A549 treated with GW870086 at 1 μM for 4 hours (cell line): ENCODE results near the gene POLA1. TPM values are rescaled to one million over a fixed set of nuclear protein-coding genes. Genes with fewer than 3 reads are reported as not detected.

Experiments used
- total RNA-seq: library from RNA; stranded (reverse); fragments of 200-300 nt; extraction: Qiagen RNA extraction; gene quantifications from 5 replicates; pipeline ENCODE4 v1.2.3, GENCODE V29; 2022; ENCODE audit warnings: low read depth

Gene POLA1, protein sequence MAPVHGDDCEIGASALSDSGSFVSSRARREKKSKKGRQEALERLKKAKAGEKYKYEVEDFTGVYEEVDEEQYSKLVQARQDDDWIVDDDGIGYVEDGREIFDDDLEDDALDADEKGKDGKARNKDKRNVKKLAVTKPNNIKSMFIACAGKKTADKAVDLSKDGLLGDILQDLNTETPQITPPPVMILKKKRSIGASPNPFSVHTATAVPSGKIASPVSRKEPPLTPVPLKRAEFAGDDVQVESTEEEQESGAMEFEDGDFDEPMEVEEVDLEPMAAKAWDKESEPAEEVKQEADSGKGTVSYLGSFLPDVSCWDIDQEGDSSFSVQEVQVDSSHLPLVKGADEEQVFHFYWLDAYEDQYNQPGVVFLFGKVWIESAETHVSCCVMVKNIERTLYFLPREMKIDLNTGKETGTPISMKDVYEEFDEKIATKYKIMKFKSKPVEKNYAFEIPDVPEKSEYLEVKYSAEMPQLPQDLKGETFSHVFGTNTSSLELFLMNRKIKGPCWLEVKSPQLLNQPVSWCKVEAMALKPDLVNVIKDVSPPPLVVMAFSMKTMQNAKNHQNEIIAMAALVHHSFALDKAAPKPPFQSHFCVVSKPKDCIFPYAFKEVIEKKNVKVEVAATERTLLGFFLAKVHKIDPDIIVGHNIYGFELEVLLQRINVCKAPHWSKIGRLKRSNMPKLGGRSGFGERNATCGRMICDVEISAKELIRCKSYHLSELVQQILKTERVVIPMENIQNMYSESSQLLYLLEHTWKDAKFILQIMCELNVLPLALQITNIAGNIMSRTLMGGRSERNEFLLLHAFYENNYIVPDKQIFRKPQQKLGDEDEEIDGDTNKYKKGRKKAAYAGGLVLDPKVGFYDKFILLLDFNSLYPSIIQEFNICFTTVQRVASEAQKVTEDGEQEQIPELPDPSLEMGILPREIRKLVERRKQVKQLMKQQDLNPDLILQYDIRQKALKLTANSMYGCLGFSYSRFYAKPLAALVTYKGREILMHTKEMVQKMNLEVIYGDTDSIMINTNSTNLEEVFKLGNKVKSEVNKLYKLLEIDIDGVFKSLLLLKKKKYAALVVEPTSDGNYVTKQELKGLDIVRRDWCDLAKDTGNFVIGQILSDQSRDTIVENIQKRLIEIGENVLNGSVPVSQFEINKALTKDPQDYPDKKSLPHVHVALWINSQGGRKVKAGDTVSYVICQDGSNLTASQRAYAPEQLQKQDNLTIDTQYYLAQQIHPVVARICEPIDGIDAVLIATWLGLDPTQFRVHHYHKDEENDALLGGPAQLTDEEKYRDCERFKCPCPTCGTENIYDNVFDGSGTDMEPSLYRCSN (N-terminal part only)
- 9.9 to 12.3 TPM (median 10.7 TPM) in 5 replicates for total RNA-seq

GRCh38 chrX:24693453-24694202, at the start of gene POLA1:
POLA1 (plus strand) TSS chrX:24693918; CDS start chrX:24693962, 44 bp downstream.

DNA sequence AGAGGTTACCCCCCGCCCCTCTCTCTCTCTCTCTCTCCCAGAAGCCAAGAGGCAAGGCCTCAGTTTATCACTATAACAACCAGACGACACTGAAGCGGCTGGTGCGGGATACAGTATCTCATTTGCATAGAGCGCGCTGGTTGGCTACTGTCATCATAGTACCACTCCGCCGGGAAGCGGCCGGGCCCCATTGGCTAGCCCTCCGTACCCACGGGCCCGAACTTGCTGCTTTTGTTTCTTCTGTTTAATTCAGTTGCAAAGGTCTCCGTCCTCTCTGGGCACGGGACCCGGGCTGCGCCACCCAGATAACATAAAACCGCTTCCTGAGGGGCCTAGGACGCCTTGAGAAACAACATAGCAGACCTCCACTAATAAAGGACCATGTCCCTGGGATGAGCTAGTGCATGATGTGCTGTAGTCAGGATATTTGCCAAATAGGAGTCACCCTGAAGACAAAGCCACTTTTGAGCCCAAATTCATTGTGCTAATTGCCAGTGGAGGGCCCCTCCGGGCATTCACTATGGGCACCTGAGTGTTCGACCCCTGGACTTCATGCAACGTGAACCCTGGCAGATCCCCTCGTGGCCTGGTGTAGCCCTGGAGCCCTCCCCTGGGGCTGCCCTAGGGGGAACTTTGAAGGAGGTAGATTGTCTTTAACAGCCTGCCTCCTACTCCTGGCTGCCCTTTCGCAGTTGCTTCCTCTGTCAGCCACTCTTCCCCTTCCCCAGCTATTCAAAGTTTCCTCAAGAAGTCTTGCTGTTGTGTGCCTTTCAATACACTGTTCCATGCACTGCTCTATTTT, 46.3 kb upstream of the POLA1 start, which contains the start of gene PCYT1B:
Gene PCYT1B, minus strand, starts transcription at position 91 of the 802 bp plus-strand sequence. CDS start 242 bp downstream, outside the sequence.

DNA sequence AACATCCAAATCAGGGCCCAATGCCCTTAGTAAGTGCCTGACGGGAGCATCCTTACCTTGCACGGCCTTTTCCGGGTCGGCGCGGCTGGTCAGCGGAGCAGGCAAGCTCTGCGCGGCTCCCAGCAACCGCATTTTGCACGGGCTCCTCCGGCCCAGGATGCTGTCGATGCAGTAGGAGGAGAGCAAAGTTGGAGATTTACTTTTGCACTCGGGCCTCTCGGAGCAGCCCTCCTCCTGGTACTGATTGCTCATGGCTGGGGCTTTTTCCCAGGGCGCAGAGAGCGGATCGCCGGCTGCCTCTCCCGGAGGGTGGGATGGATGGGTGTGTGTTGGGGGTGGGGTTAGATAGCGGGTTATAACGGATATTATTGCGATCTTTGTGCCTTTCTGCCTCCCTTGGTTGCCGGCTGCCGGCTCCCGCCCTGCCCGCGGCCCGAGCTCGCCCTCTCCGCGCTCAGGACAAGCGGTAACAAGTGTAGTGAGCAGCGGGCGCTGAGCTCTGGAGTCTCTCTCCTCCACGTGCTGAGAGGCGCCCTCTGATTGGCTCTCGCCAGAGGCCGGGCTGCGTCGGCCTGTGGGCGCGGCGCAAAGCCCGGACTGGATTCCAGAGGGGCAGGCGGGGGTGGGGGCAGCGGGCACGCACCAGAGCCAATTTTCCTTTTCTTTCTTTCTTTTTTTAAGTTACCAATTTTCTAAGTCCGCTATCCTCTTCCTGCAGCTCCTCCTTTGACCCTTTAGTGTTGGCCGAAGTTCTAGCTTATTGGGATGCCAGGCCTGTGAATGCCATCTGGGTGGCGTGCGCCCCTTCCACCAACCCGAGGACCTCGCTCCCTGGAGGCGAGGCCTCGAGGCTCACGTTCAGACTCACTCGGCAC, 322.0 kb downstream of the POLA1 start, which contains the start of gene ARX:
Gene ARX, minus strand, starts transcription at position 480 of the 875 bp plus-strand sequence. Its CDS starts 228 bp downstream, at position 252.

Other genes with a start within 250 kb of the POLA1 start
- 4.5 to 5.8 TPM (median 5.1 TPM) in 5 replicates for gene PDK3, start 228.6 kb upstream of the POLA1 start, total RNA-seq
- not detected in 5 replicates for gene PCYT1B, start 46.6 kb upstream of the POLA1 start, total RNA-seq